GM18499 (cell line): ENCODE measurements around the gene FAXC.
"Not testable (repeated sequence)": the region's sequence is repeated elsewhere in the genome, so short reads cannot be mapped to it uniquely, and the experiment has no call there.

Experiments used
- ATAC-seq: cut with Tn5 transposase; IDR thresholded peaks from one replicate; pipeline ENCODE4 v1.9.1; 2021; ENCODE audit warnings: moderate number of reproducible peaks; ENCODE audit not compliant: insufficient read depth, unreplicated experiment

FAXC gene

DNA sequence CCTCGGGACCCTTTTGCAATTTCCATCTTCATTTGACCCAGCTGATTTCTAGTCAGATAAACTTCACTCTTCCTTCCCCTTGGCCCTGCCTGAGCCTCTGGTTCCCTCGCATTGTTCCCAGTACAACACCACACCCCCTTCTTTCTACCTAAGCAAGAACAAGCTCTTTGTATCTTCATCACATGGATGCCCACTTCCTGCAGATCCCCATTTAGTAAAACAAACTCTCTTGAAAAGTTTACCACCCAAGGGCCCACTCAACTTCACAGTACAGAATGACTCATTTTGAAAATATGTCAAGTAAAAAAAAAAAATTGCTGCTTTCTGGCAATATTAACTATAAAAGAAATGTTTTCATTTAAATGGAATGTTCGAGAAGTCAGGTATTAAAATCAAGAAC, 5.2 kb downstream of the FAXC start:
- ATAC-seq, result no peak

DNA sequence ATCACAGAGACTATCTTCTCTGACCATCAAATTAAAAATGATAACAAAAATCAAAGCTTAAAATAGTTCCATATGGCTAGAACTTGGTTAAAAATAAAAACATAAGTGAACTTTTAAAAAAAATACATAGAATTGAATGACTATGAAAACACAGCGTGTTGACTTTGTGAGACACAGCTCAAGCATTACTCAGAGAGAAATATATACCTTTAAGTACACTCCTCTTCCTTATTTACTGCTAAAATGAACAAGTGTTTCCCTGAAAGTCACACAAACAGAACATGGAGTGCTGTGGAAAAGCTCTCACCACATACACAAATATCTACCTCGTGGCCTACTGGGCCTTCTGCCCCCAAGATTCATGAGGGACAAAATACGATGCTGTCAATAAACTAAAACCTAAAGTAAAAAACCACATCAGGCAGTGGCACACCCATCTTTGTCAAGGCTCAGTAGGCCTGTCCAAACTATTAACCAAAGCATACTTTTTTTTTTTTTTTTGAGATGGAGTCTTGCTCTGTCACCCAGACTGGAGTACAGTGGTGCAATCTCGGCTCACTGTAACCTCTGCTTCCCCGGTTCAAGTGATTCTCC, 7.5 kb downstream of the FAXC start:
- no peak for ATAC-seq

- ATAC-seq, result no peak
Observed at GRCh38 chr6:99338188-99338587, 11.3 kb downstream of the FAXC start.

GRCh38 chr6:99335298-99335697, 14.2 kb downstream of the FAXC start:
- ATAC-seq, result not testable (repeated sequence)

GRCh38 chr6:99334526-99335127, 14.8 kb downstream of the FAXC start:
- ATAC-seq, result peak; percentile 26

DNA sequence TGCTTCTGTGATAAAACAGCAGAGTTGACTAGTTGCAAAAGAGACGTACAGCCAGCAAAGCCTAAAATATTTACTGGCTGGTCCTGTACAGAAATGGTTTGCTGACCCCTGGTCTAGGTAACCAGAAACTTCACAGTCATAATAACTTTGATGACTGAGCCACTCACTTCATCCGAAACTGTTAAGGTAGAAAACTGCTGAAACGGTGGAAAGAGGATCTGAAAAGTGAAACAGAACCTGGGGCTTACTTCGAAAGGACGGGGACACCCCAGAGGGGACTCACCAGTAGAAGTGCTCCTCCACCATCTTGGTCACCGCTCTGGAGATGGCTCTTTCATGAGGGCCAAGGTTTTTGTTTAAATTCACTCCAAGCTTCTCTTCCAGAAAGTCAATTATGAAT, 16.4 kb downstream of the FAXC start:
- ATAC-seq, result peak; percentile 91

DNA sequence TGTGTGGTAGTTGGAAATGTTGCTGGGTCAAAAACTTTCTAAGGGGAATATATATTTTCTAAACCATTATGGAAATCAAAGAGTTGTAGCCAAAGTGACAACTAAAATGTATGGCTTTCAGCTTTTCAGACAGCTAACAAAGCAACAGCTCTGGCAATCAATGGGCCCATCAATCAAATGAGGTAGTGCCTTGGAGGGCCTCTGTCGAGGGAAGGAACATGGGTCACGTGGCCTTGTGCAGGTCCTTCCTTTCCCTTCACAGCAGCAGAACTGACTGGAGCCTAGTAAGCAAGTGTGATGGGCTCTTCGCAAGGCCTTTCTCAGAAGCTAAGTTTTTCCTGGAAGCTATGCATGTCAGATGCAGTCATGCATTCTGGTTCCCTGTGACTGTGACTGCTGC, 17.9 kb downstream of the FAXC start:
- no peak for ATAC-seq

- ATAC-seq, result peak; percentile 58
Observed at GRCh38 chr6:99330159-99330558, 19.3 kb downstream of the FAXC start.

DNA sequence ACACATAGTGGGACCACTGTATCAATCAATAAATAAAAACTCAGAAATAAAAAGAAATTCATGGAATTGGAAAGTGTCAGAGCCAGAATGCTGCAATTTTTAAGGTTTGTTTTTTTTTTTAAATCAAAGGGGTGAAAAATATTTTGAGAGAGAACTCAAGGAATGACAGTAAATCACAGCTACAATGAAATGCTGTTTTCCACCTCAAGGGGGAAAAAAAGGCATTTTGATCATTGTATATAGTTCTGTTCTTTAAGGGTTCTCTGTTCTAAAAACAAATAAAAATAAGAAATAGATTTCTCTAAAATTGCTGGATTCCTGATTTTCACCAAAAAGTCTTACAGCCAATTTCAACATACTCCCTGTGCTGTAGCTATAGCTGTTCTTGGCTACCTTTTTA, 24.5 kb downstream of the FAXC start:
- no peak for ATAC-seq

GRCh38 chr6:99318566-99318965, 30.9 kb downstream of the FAXC start:
- ATAC-seq, result no peak

DNA sequence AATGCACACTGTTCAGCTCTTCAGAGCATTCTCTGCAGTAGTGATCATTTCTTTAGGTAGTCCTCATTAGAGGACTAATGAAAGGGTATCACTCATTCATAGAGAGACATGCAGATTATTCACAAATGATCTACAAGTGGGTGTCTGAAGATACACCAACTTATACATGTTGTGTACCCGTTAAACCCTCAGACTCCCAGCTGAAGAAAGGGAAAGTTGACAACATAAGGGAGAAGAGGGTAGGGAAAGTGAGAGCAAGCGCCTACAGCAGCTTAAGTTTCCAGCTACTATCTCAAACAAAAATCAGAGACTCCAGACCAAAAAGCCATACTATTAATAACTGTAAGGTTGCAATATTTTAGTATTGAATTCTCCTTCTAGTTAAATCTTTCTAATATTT, 37.1 kb downstream of the FAXC start:
- ATAC-seq, result no peak

GRCh38 chr6:99310553-99310952, 38.9 kb downstream of the FAXC start:
- no peak for ATAC-seq

- ATAC-seq, result no peak
Observed at GRCh38 chr6:99309557-99309956, 39.9 kb downstream of the FAXC start.

- no peak for ATAC-seq
Observed at GRCh38 chr6:99308788-99309187, 40.7 kb downstream of the FAXC start.

GRCh38 chr6:99307295-99307907, 42.1 kb downstream of the FAXC start:
- no peak for ATAC-seq

DNA sequence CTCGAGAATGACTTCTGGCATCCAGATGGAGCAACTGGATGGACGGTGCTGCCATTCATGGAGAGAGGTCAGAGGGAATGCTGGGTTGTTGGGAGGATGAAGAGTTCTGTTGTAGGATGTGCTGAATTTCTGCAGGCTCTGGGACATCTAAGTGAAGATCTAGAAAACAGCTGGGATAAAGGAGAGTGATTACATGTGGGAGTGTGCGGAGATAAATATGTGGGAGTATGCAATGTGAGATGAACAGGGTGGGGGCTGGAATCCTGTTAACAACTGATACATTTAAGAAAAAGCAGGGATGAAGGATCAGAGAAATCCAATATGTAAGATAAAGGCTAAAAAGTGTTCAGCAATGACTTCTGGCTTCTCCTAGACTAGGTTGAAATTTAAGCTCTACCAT, 43.1 kb downstream of the FAXC start:
- ATAC-seq, result no peak

DNA sequence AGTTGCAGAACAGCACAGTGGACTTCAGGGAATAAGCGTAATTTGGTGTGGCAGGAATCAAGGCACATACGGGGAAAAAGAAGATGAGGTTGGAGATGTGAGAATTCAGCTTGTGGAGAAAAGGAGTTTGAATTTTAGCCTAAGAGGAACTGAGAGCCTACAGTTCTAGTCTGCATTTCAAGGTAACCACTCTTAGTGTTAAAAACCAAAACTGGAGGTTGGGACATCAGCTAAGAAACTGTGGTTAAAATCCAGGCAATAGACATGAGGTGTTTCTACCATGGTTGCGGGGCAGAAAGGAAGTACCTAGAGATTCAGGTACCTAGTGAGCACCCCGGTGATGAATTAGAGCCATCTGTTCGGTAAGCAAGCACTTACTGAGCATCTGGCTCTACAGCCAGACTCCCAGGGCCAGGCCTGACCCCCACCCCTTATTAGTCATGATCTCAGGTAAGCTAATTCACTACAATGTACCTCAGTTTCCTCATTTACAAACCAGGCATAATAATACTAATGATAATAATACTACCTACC, 44.4 kb downstream of the FAXC start:
- no peak for ATAC-seq

GRCh38 chr6:99297415-99297814, 52.1 kb downstream of the FAXC start:
- ATAC-seq, result no peak

GRCh38 chr6:99297006-99297405, 52.5 kb downstream of the FAXC start:
- no peak for ATAC-seq

- no peak for ATAC-seq
Observed at GRCh38 chr6:99296261-99296660, 53.2 kb downstream of the FAXC start.

GRCh38 chr6:99295276-99295675, 54.2 kb downstream of the FAXC start:
- no peak for ATAC-seq

DNA sequence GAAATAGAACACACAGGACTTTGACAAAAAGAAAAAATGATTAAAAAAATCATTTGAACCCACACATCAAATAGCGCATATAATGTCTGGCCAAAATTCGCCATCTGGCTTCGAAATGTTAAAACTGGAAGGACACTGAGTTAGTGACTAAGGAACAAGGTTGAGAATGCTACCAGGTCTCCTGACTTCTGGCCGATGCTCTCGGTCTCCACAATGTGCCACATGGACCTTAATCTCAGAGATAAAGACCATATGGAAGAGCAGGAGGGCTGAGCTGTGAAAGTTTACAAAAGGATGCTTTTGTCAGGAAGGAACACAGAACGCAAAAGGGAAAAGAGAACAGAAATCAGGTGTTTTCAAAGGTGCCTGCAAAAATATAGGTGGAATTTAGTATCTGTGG, 54.7 kb downstream of the FAXC start:
- ATAC-seq, result no peak
